HepG2 (cell line): ENCODE data around the gene RFX2. TPM values are rescaled to one million over a fixed set of nuclear protein-coding genes. Genes with fewer than 3 reads are reported as not detected.

ENCODE experiments used
- AHDC1 ChIP-seq: sonication (generic); formaldehyde crosslinking; IDR thresholded peaks from 2 replicates; pipeline ENCODE4 v1.5.1; 2020; ENCODE audit warnings: mild to moderate bottlenecking, missing genetic modification reagents, borderline replicate concordance
- HDAC2 ChIP-seq: sonication (generic); formaldehyde crosslinking; IDR thresholded peaks from 2 replicates; pipeline ENCODE4 v1.4.0; 2020; ENCODE audit warnings: missing genetic modification reagents
- IRF1 ChIP-seq: sonication (generic); formaldehyde crosslinking; IDR thresholded peaks from 2 replicates; pipeline ENCODE4 v1.4.0; 2020; ENCODE audit warnings: low read depth, mild to moderate bottlenecking, missing genetic modification reagents
- RERE ChIP-seq: IDR thresholded peaks from 2 replicates; pipeline ENCODE4 v1.6.1; 2016; ENCODE audit warnings: low read depth, missing genetic modification reagents, missing compliant biosample characterization
- SRSF1 ChIP-seq: fragments of 200-400 bp; formaldehyde crosslinking; optimal IDR thresholded peaks from 2 replicates; pipeline ENCODE3; 2017; ENCODE audit warnings: mild to moderate bottlenecking, low read depth, low read length, moderate library complexity
- THAP7 ChIP-seq: sonication (generic); formaldehyde crosslinking; IDR thresholded peaks from 2 replicates; pipeline ENCODE4 v1.8.1; 2023; ENCODE audit warnings: mild to moderate bottlenecking, missing genetic modification reagents
- ZNF260 ChIP-seq: sonication (generic); formaldehyde crosslinking; IDR thresholded peaks from 2 replicates; pipeline ENCODE4 v1.4.0; 2020; ENCODE audit warnings: missing genetic modification reagents, low read depth, mild to moderate bottlenecking, borderline replicate concordance
- ZNF7 ChIP-seq: IDR thresholded peaks from 2 replicates; pipeline ENCODE4 v1.6.1; 2016; ENCODE audit warnings: missing biosample characterization, missing genetic modification reagents
- ZNF790 ChIP-seq: sonication (generic); formaldehyde crosslinking; IDR thresholded peaks from 2 replicates; pipeline ENCODE4 v1.8.0; 2022; ENCODE audit warnings: missing genetic modification reagents, mild to moderate bottlenecking, borderline replicate concordance
- polyA plus RNA-seq, 8 experiments: library from polyadenylated mRNA; depleted of rRNA in 3 of 8; stranded (reverse) in 7 of 8; unstranded in 1 of 8; fragments of >200 nt; fragmentation: Illumina TruSeq in 4 of 8; extraction: Trizol in 4 of 8; gene quantifications; 2 replicates each; pipeline versions ENCODE4 v1.2.1 to v1.2.3, GENCODE V29; 2011 to 2016; ENCODE audit warnings: low read depth in 4 of 8, missing spikeins in 1 of 8, mixed read lengths in 1 of 8; ENCODE audit not compliant: insufficient read depth in 1 of 8
- total RNA-seq, 5 experiments: library from RNA; depleted of rRNA; stranded (reverse); fragments of >200 nt; fragmentation: Illumina TruSeq; extraction: Trizol; gene quantifications; 2 replicates each; pipeline ENCODE4 v1.2.3, GENCODE V29; 2016; ENCODE audit warnings: low read depth in 1 of 5

The RFX2 gene
- total and polyA plus RNA-seq, 2 of the 13 experiments (the other 11 are each of a cell fraction or from before 2014, with no cell fraction given) = 2.8 to 3.3 TPM

GRCh38 chr19:6105444-6105843 is 4.9 kb downstream of the RFX2 start (continued):
- TF ChIP-seq RERE (CRISPR knock-in tag) = no peak
- no peak for TF ChIP-seq HDAC2 (CRISPR knock-in tag)
- TF ChIP-seq ZNF7 (CRISPR knock-in tag) = no peak
- no peak for TF ChIP-seq SRSF1
- no peak for TF ChIP-seq IRF1 (CRISPR knock-in tag)
- TF ChIP-seq AHDC1 (CRISPR knock-in tag) = no peak
- no peak for TF ChIP-seq THAP7
- no peak for TF ChIP-seq ZNF260
- TF ChIP-seq ZNF790 (CRISPR knock-in tag) = no peak
- TF ChIP-seq, all 625 proteins: peak for 0
